ENCODE measurements around the gene L1TD1. TPM values are rescaled to one million over a fixed set of nuclear protein-coding genes. Genes with fewer than 3 reads are reported as not detected.

Gene L1TD1, protein sequence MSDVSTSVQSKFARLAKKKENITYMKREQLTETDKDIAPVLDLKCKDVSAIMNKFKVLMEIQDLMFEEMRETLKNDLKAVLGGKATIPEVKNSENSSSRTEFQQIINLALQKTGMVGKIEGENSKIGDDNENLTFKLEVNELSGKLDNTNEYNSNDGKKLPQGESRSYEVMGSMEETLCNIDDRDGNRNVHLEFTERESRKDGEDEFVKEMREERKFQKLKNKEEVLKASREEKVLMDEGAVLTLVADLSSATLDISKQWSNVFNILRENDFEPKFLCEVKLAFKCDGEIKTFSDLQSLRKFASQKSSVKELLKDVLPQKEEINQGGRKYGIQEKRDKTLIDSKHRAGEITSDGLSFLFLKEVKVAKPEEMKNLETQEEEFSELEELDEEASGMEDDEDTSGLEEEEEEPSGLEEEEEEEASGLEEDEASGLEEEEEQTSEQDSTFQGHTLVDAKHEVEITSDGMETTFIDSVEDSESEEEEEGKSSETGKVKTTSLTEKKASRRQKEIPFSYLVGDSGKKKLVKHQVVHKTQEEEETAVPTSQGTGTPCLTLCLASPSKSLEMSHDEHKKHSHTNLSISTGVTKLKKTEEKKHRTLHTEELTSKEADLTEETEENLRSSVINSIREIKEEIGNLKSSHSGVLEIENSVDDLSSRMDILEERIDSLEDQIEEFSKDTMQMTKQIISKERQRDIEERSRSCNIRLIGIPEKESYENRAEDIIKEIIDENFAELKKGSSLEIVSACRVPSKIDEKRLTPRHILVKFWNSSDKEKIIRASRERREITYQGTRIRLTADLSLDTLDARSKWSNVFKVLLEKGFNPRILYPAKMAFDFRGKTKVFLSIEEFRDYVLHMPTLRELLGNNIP
- total RNA-seq (2016; rRNA removed; fragmentation: Illumina TruSeq; extraction: Trizol): not detected in 2 replicates
- total RNA-seq (2016; cell fraction: cytosol; rRNA removed; fragmentation: Illumina TruSeq; extraction: Trizol; ENCODE audit: low read depth): not detected in 2 replicates
- not detected in 2 replicates for total RNA-seq (2016; cell fraction: insoluble cytoplasmic fraction; rRNA removed; fragmentation: Illumina TruSeq; extraction: Trizol)
- not detected in 2 replicates for total RNA-seq (2016; cell fraction: membrane; rRNA removed; fragmentation: Illumina TruSeq; extraction: Trizol)
- total RNA-seq (2016; cell fraction: nucleus; rRNA removed; fragmentation: Illumina TruSeq; extraction: Trizol): not detected in 2 replicates
- polyA plus RNA-seq (2011; rRNA removed): not detected in 2 replicates
- not detected in 2 replicates for polyA plus RNA-seq (2011; cell fraction: cytosol; rRNA removed)
- 0.03 TPM in 1 of 2 replicates, not detected in the other for polyA plus RNA-seq (2011; cell fraction: nucleus; rRNA removed)
- not detected in 2 replicates for polyA plus RNA-seq (2012)
- polyA plus RNA-seq (2016; cell fraction: cytosol; fragmentation: Illumina TruSeq; extraction: Trizol; ENCODE audit: low read depth): not detected in 2 replicates
- polyA plus RNA-seq (2016; cell fraction: insoluble cytoplasmic fraction; fragmentation: Illumina TruSeq; extraction: Trizol; ENCODE audit: low read depth): not detected in 2 replicates
- polyA plus RNA-seq (2016; cell fraction: membrane; fragmentation: Illumina TruSeq; extraction: Trizol; ENCODE audit: low read depth): not detected in 2 replicates
- not detected in 2 replicates for polyA plus RNA-seq (2016; cell fraction: nucleus; fragmentation: Illumina TruSeq; extraction: Trizol; ENCODE audit: insufficient read depth, low read depth)
- not detected in 2 replicates for polyA minus RNA-seq (2011; rRNA and poly(A)+ RNA removed; ENCODE audit: low replicate concordance)
- polyA minus RNA-seq (2011; cell fraction: cytosol; rRNA and poly(A)+ RNA removed): not detected in 2 replicates
- polyA minus RNA-seq (2011; cell fraction: nucleus; rRNA and poly(A)+ RNA removed): not detected in 2 replicates
- percentile 9 among the genes with signal in this experiment for Bru-seq, nascent RNA
- BruChase-seq, experiment 1, labeled RNA remaining after a 6-hour chase: percentile 16 among the genes with signal in this experiment
- BruChase-seq, experiment 2, labeled RNA remaining after a 2-hour chase: percentile 14 among the genes with signal in this experiment
- long read RNA-seq, experiment 1: 0 reads
- long read RNA-seq, experiment 2: 0 reads

GRCh38 chr1:62194651-62195544 lies at the start of gene L1TD1:
Gene L1TD1, plus strand, starts transcription at chr1:62194849. Its CDS starts 11,780 bp downstream, at chr1:62206629.
- Histone ChIP-seq H3K4me2 (ENCODE audit: low read depth, low read length) (no peak within 1 kb of the TSS), H3K4me1 (ENCODE audit: insufficient read depth, low read length) (peaks cover 31% of the 10 kb centered on the region), H3K9me3 (ENCODE audit: low read length) (no peaks in the 10 kb centered on the region), H3K27ac (ENCODE audit: extremely low read length, insufficient read depth, low read length) (no peak within 1 kb of the TSS), H4K20me1 (ENCODE audit: insufficient read depth, low read length) (no peaks in the 10 kb centered on the region), H3K79me2 (ENCODE audit: insufficient read depth, low read length) (no peaks in the 10 kb centered on the region), H2AFZ (ENCODE audit: low read length) (no peak within 1 kb of the TSS), H3K9ac (ENCODE audit: insufficient read depth, low read depth, low read length) (no peak within 1 kb of the TSS), H3K27me3 (ENCODE audit: control insufficient read depth in 1 of 2, insufficient read depth in 2 of 2, low read length in 2 of 2) (no peaks in the 10 kb centered on the region), H3K4me3 (replicated peaks in 1 of 3; ENCODE audit: insufficient read depth in 1 of 3, low read depth in 2 of 3, low read length in 3 of 3) (no peak within 1 kb of the TSS), H3K36me3 (replicated peaks in 1 of 2; ENCODE audit: control insufficient read depth in 1 of 2, insufficient read depth in 2 of 2, low read length in 2 of 2) (no peaks in the 10 kb centered on the region)
- TF ChIP-seq ZNF577 (CRISPR knock-in tag; IDR thresholded peaks at IDR 0.05; ENCODE audit: borderline replicate concordance, low read depth): no peak
- TF ChIP-seq, protein P1, sequence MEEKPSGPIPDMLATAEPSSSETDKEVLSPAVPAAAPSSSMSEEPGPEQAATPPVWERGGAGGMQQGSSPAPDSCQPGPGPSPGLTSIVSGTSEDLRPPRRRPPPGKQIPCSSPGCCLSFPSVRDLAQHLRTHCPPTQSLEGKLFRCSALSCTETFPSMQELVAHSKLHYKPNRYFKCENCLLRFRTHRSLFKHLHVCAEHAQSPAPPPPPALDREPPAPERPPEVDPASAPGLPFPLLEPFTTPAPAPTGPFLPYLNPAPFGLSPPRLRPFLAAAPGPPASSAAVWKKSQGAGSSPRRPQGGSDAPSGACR (CRISPR knock-in tag; IDR thresholded peaks at IDR 0.05): no peak
- no peak for TF ChIP-seq ZMYM2 (CRISPR knock-in tag; IDR thresholded peaks at IDR 0.05)
- TF ChIP-seq, protein P2, sequence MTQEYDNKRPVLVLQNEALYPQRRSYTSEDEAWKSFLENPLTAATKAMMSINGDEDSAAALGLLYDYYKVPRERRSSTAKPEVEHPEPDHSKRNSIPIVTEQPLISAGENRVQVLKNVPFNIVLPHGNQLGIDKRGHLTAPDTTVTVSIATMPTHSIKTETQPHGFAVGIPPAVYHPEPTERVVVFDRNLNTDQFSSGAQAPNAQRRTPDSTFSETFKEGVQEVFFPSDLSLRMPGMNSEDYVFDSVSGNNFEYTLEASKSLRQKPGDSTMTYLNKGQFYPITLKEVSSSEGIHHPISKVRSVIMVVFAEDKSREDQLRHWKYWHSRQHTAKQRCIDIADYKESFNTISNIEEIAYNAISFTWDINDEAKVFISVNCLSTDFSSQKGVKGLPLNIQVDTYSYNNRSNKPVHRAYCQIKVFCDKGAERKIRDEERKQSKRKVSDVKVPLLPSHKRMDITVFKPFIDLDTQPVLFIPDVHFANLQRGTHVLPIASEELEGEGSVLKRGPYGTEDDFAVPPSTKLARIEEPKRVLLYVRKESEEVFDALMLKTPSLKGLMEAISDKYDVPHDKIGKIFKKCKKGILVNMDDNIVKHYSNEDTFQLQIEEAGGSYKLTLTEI (CRISPR knock-in tag; conservative IDR thresholded peaks at IDR 0.05): no peak
- TF ChIP-seq ZNF451 (CRISPR knock-in tag; IDR thresholded peaks at IDR 0.05): no peak
- TF ChIP-seq TMF1 (CRISPR knock-in tag; IDR thresholded peaks at IDR 0.05; ENCODE audit: low read depth): no peak
- TF ChIP-seq YEATS4 (CRISPR knock-in tag; IDR thresholded peaks at IDR 0.05; ENCODE audit: borderline replicate concordance): no peak
- no peak for TF ChIP-seq MXD4 (CRISPR knock-in tag; IDR thresholded peaks at IDR 0.05)
- no peak for TF ChIP-seq ZNF101 (CRISPR knock-in tag; IDR thresholded peaks at IDR 0.05; ENCODE audit: borderline replicate concordance, low read depth)
- TF ChIP-seq ZBTB7A (CRISPR knock-in tag; IDR thresholded peaks at IDR 0.05): no peak
- TF ChIP-seq HDAC6 (IDR thresholded peaks at IDR 0.05; ENCODE audit: low read depth, low read length): no peak
- POLR2A ChIA-PET: no interaction called here
- FAIRE-seq (no peak), ATAC-seq (no peak), DNase-seq (ENCODE audit: low spot score) (no peak)
- WGBS (ENCODE audit: low lambda C conversion rate): 87% methylated on average over 55 of the region's 55 CpGs
- in situ Hi-C loops (cut with HindIII; ENCODE audit: extremely low pct_ligation_motif_present, low pct_unique_long_range_greater_than_20kb) (no loop called here), intact Hi-C loops (cut with micrococcal nuclease; ENCODE audit: unreplicated experiment) (no loop called here)
- CTCF ChIA-PET (ENCODE audit: low intra/inter-chr PET ratio, low total read pairs): no interaction called here
- BruUV-seq (replicated peaks): no TSS peak
